HG03159 (cell line): ENCODE measurements around the gene B4GALT1.
"Not testable (repeated sequence)": the region's sequence is repeated elsewhere in the genome, so short reads cannot be mapped to it uniquely, and the experiment has no call there.

Experiments used
- ATAC-seq: cut with Tn5 transposase; IDR thresholded peaks from one replicate; pipeline ENCODE4 v1.9.1; 2021; ENCODE audit warnings: mild to moderate bottlenecking, moderate library complexity; ENCODE audit not compliant: unreplicated experiment

B4GALT1 gene

DNA sequence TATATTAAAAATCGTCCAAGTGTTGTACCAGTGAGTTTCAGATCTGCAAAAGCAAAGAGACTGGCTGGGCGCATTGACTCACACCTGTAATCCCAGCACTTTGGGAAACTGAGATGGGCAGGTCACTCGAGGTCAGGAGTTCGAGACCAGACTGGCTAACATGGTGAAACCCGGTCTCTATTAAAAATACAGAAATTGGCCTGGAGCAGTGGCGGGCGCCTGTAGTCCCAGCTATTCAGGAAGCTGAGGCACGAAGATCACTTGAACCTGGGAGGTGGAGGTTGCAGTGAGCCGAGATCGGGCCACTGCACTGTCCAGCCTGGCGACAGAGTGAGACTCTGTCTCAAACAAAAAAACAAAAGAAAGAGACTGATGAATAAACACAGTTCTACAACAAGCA is 18.3 kb upstream of the B4GALT1 start:
- ATAC-seq, result no peak

DNA sequence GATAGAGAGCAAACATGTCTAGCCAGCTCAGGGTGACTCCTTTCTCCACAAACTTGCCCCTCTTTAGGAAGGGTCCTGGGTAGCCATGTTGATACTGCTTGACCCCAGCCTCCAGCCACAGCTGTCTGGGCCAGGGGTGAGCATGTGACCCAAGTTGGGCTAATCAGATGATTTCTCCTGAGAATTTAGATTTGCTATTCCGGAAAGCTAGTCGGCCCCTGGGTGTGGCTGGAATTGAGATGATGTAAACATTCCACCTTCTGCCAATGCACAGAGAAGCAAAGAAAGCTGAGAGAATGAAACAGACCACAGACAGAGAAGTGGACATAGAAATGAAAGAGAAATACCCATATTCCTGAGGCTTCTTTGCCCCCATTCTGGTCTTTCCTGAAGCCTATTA is 17.8 kb upstream of the B4GALT1 start:
- no peak for ATAC-seq

DNA sequence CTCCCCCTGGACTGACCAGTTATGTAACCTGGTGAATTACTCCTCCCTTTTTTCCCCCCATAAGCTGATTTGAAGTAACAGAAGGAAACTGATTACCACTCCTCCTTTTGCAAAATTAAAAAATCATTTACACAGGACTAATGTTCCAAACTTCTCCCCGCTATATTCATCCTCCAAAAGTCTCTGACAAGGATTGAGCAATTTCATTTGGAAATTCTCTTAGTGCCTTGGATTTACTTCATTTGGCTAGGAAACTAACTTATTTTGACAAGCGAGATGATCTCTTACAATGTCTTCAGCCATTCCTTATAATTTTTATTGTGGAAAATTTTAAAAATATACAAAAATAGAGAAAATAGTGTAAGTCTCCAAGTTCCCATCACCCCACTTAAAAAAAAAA is 15.4 kb upstream of the B4GALT1 start:
- ATAC-seq, result no peak

DNA sequence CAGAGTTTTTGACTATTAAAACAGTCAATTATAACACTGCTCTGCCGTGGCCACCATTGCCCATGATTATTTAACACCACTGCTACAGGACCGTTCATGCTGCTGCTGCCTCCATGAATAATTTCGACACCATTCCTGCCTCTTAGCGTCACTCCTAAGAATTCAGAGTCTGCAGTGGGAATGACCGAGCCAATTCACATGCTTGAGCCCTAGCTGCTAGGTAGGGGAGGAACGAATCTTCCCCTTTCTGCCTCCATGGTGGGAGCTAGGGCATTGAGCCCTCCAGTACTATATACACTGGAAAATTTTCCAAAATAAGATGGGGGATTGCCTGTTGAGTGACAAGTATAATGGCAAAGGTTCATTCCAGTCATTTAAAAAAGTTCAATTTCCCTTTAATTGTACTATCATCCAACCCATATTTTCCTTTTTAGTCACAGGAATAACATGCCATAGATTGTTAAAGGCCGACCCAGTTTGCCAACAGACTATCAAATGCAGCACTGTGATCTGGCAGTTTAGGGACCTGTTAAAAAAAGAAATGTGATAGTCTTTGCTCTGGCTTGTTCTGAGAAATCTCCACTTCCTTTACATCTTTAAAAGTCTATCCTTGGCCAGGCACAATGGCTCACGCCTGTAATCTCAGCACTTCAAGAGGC is 13.5 kb upstream of the B4GALT1 start:
- no peak for ATAC-seq

DNA sequence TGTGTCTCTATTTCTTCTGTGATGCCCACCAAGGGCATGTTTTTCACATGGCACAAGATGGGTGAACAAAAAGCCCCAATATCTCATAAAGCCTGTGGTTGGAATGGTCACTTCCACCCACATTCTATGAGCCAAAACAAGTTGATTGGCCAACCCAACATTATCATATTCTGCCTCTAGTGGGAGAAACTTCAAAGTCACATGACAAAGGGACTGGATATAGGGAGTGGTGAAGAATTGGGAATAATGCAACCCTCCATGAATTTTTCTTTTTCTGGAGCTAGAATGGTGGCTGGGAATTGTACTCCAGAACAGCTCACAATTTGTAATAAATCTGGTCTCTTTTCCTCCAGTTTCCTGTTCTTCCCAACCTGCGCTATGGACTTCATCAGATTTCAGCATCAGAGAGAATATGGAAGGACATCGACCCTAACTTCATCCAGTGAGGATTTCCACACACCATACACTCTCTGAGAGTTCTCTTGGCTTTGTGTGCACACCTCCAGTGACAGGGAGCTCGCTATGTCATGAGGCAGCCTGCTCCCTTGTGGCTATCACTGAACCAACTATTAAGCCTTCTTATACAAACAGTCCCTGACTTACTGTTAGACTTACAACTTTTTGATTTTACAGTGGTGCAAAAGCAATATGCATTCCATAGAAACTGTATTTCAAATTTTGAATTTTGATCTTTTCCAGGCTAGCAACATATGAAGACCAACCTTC is 12.0 kb upstream of the B4GALT1 start:
- ATAC-seq, result no peak

DNA sequence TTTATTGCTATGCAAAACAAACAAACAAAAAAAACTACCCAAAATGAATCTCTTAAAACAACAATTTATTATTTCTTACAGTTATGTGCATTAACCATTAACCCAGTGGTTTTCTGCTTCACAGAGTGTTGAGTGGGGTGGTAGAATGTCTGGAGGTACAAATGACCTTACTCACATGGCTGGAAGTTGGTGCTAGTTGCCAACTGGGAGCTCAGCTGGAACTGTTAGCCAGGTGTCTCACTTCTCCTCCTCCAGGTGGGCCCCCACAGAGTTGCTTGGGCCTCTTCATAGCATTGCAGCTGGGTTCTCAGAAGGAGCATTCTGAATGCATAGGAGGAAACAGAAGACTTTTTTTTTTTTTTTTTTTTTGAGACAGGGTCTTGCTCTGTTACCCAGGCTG is 10.5 kb upstream of the B4GALT1 start:
- peak; percentile 85 for ATAC-seq

DNA sequence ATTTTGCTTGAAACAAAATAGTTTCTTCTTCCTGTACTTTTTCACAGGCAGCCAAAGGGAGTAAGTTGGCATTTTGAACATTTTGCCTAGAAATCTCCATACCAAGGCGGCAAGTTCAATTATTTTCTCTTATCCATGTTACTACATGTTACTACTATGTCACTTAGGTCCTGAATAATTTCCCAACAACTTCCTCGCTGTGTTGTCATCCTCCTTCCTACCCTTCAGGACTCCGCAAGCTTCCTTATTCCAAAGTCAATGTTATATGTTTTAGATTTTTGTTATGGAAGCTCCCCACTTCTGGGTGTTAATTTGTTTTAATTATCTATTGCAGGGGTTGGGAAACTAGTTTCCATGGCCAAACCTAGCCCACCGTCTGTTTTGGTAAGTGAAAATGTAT is 9.9 kb upstream of the B4GALT1 start:
- ATAC-seq, result no peak

- ATAC-seq, result no peak
These were observed 8.7 kb upstream of the B4GALT1 start for GRCh38 chr9:33175649-33176325.

GRCh38 chr9:33172256-33173238 is 5.4 kb upstream of the B4GALT1 start:
- no peak for ATAC-seq

GRCh38 chr9:33170464-33171415 is 3.6 kb upstream of the B4GALT1 start:
- ATAC-seq, result no peak

DNA sequence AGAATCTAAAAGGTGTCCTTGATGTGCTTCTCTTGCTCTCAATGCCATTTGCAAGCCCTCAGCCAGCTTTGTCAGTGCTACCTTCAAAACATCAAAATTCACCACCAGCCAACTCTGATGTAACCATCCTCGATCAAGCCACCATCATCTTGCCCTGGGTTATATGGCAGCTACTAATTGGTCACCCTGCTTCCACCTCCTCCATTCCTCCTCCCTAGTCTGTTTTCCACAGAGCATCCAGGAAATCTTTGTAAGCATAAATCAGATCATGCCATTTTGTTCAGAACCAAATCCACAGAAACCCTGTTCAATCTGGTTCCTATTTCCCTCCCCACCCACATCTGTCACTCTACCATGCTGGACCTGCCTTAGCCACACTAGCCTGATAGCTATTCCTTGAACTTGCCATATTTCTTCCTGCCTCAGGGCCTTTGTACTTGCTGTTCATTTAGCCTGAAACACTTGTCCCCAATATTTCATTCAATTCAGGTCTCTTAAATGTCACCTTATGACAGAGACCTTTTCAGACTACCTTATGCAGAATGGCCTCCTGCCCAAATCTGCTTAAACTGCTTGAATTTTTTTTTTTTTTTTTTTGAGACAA is 1.9 kb upstream of the B4GALT1 start:
- ATAC-seq, result no peak

DNA sequence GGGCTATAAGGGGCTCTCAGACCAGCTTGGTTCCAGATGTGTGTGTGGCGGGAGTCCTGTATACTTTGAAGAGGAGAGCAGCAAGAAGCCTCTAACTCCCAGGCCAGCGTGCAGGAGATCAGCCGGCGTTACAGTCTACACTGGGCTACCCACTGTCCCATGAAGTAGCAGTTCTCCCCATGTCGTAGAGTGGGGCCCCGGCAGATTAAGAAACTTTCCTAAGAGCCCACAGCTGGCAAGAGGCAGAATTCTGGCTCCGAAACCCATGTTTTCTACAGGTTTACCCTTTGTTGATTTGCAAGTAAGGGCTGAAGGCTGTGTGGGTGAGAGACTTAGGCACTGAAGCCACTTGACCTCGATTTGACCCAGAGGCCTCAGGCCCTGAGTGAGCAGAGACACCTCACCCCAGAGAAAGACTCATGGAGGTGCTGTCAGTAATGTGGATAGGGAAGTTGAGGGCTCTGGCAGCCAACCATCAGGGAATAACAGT is 881 bp upstream of the B4GALT1 start:
- ATAC-seq, result no peak

GRCh38 chr9:33166231-33167083 is 679 bp downstream of the B4GALT1 start:
- peak; percentile 7 for ATAC-seq

DNA sequence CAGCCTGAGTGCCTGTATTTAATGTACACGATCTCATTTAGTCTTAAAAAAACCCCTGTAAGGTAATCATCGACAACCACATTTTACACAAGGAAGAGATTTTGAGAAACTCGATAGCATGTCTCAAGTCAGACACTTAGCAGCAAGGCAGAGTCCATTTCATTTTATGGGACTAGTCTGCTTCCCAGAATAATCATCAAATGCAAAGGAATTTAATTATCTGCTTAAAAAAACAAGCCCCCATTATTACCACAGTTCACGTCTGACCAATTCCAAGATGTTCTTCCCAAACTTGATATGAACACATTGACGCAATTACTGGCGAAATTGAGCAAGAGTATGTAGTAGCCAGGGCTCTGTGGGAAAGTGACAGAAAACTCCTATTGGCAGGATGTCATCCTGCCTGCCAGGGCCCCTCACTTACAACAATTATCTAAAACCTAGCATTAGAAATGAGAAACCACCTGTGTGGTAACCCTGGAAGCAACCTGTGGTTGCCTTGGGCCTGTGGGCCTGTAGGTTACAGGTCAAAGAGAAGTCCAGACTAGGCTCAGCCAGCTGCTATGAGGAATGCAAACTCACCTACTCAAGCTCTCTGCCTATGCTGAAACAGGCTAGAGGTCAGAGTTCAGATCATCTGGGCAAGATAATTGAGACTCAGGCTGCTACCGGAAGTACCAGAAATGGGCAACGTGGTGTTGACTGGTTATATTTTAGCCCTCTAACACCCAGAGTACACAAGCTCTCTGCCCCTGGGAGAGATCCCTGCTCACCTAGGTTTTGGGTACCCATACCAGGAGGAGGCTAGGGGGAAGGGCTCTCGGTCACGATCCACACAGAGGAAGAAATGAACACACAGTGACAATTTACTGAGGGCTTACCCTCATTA is 1.6 kb downstream of the B4GALT1 start:
- ATAC-seq, result peak; percentile 30

- not testable (repeated sequence) for ATAC-seq
These were observed 2.2 kb downstream of the B4GALT1 start for GRCh38 chr9:33164921-33165262.

- ATAC-seq, result peak; percentile 22
These were observed 2.9 kb downstream of the B4GALT1 start for GRCh38 chr9:33164138-33164809.
